Right atrium auricular region (tissue), 2 donors: ENCODE data around the gene PIK3R3. TPM values are rescaled to one million over a fixed set of nuclear protein-coding genes. Genes with fewer than 3 reads are reported as not detected.

Experiments used
- DNase-seq: peaks from one replicate; pipeline ENCODE4 v3.0.0-alpha.2; 2019; ENCODE audit warnings: low spot score
- H3K27ac ChIP-seq, 2 donors: fragments of 200-600 bp; sonication (generic); 1 replicate in 1 of 2; 2 replicates in 1 of 2; pipeline ENCODE4 v1.5.1; 2016 to 2019
- H3K27me3 ChIP-seq, 2 donors: fragments of 200-600 bp; sonication (generic); one replicate each; pipeline versions ENCODE4 v1.5.1 to v1.6.0; 2017 to 2019
- H3K36me3 ChIP-seq: fragments of 200-600 bp; sonication (generic); one replicate; pipeline ENCODE4 v1.5.1; 2016
- H3K4me1 ChIP-seq, 2 donors: fragments of 200-600 bp; sonication (generic); one replicate each; pipeline versions ENCODE4 v1.5.1 to v1.6.0; 2017 to 2019
- H3K4me3 ChIP-seq, 2 donors: fragments of 200-600 bp; sonication (generic); 1 replicate in 1 of 2; 2 replicates in 1 of 2; pipeline ENCODE4 v1.5.1; 2017 to 2019; ENCODE audit warnings: mild to moderate bottlenecking in 1 of 2, moderate library complexity in 1 of 2
- H3K9me3 ChIP-seq, 2 donors: fragments of 200-600 bp; sonication (generic); one replicate each; pipeline ENCODE4 v1.5.1; 2019
- total RNA-seq, 2 donors: library from RNA; depleted of rRNA; stranded (reverse); fragments of >200 nt; gene quantifications; one replicate each; pipeline ENCODE4 v1.1.0, GENCODE V29; 2016
- TF ChIP-seq, protein P1 (sequence below), 2 donors: fragments of 200-600 bp; sonication (generic); IDR thresholded peaks; one replicate each; pipeline ENCODE4 v1.5.1; 2019; ENCODE audit warnings: antibody characterized with exemption in 2 of 2

Gene PIK3R3
- total RNA-seq, 2 donors from 2014 or later: 24.3 to 35.3 TPM

DNA sequence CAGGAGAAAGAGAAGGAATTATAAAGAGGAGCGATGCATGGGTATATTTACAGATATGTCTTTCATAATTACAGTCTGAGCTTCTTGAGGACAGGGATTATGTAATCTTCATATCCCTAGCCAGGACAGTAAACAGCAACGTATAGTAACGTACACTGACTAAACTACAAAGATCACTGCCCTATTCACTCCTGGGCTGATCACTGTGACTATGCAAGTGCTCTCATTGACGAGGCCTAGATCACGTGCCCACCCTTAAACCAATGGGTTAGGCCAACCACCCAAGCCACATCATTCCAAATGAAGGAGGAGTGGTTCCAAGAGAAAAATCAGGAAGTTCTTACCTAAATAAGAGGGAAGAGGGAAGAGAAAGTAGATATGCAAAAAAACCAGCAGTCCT lies 18.5 kb downstream of the PIK3R3 start:
- peaks cover 0 to 45% of the 10 kb centered on the region in 2 donors for H3K4me1 ChIP-seq
- H3K4me3 ChIP-seq: no peak overlapping the region
- DNase-seq: no peak

DNA sequence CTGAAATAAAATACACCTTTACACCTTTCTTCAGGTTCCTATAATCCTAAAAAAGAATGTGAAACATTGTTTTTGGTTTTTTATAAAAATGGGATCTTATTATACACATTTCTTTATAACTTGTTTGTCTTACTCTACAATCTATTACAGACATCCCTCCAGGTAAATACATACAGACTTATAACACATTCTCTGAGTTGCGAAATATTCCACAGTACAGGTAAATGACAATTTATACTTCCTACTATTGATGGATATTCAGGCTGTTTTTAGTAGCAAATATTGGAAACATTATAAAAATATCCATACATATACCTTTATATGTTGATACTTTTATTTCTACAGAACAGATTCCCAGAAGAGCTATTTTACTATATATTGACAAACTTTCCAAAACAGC lies 20.3 kb downstream of the PIK3R3 start:
- Histone ChIP-seq H3K36me3 (no peaks in the 10 kb centered on the region), H3K9me3 (no peaks in the 10 kb centered on the region), H3K27ac (no peak overlapping the region), H3K4me3 (no peak overlapping the region), H3K4me1 (peaks cover 0 to 35% of the 10 kb centered on the region in 2 donors), H3K27me3 (no peaks in the 10 kb centered on the region)
- TF ChIP-seq, protein P1, sequence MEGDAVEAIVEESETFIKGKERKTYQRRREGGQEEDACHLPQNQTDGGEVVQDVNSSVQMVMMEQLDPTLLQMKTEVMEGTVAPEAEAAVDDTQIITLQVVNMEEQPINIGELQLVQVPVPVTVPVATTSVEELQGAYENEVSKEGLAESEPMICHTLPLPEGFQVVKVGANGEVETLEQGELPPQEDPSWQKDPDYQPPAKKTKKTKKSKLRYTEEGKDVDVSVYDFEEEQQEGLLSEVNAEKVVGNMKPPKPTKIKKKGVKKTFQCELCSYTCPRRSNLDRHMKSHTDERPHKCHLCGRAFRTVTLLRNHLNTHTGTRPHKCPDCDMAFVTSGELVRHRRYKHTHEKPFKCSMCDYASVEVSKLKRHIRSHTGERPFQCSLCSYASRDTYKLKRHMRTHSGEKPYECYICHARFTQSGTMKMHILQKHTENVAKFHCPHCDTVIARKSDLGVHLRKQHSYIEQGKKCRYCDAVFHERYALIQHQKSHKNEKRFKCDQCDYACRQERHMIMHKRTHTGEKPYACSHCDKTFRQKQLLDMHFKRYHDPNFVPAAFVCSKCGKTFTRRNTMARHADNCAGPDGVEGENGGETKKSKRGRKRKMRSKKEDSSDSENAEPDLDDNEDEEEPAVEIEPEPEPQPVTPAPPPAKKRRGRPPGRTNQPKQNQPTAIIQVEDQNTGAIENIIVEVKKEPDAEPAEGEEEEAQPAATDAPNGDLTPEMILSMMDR (IDR thresholded peaks at IDR 0.05): no peak
- DNase-seq: no peak

More for the DNA sequence above, 18.5 kb downstream of the PIK3R3 start:
- Histone ChIP-seq H3K27me3 (no peaks in the 10 kb centered on the region), H3K27ac (no peak overlapping the region), H3K36me3 (no peaks in the 10 kb centered on the region), H3K9me3 (no peaks in the 10 kb centered on the region)
- TF ChIP-seq, protein P1 (IDR thresholded peaks at IDR 0.05): no peak

DNA sequence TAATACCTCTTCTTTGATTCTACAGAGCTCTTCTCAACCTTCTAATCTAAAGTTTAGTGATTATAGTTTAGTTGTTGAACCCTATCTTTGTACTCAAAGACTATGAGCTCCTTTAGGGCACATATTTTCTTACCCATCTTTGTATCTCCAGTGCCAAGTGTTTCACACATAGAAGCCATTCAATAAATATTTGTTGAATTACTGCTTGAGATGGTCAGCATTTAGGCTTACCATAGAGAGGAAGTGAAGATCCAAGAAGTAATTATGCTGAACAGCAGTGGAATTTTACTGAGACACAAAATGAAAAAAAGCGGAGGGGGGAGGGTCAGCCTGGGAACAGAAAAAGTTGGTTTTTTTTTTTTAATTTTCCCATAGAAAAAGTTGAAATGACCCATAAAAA lies 21.9 kb downstream of the PIK3R3 start:
- Histone ChIP-seq H3K9me3 (no peaks in the 10 kb centered on the region), H3K4me1 (peaks cover 0 to 33% of the 10 kb centered on the region in 2 donors), H3K4me3 (no peak overlapping the region), H3K27me3 (no peaks in the 10 kb centered on the region), H3K27ac (no peak overlapping the region), H3K36me3 (no peaks in the 10 kb centered on the region)
- TF ChIP-seq, protein P1 (IDR thresholded peaks at IDR 0.05): no peak
- no peak for DNase-seq

DNA sequence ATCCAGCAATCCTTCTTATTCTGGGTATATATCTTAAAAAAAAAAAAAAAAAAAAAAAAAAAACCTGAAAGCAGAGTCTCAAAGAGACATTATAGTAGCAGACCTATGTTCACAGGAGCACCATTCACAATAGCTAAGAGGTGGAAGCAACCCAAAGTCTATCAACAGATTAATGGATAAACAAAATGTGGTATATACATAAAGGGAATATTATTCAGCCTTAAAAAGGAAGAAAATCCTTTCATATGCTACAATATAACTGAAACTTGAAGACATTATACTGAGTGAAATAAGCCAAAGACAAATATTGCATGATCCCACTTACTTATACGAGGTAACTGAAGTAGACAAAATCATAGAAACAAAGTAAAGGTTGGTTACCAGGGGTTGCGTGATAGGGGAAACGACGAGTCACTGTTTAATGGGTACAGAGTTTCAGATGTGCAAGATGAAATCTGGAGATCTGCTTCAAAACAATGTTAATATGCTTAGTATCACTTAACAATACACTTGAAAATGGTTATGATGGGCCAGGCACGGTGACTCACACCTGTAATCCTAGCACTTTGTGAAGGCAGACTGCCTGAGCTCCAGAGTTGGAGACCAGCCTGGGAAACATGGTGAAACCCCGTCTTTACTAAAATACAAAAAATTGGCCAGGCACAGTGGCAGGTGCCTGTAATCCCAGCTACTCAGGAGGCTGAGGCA lies 29.5 kb downstream of the PIK3R3 start:
- H3K9me3 ChIP-seq: peaks cover 0 to 4% of the 10 kb centered on the region in 2 donors
- H3K36me3 ChIP-seq: no peaks in the 10 kb centered on the region
- no peaks in the 10 kb centered on the region for H3K4me1 ChIP-seq
- no peak for DNase-seq
- no peaks in the 10 kb centered on the region for H3K27me3 ChIP-seq
- H3K4me3 ChIP-seq: no peak overlapping the region
- no peak overlapping the region for H3K27ac ChIP-seq
- TF ChIP-seq, protein P1 (IDR thresholded peaks at IDR 0.05): no peak

DNA sequence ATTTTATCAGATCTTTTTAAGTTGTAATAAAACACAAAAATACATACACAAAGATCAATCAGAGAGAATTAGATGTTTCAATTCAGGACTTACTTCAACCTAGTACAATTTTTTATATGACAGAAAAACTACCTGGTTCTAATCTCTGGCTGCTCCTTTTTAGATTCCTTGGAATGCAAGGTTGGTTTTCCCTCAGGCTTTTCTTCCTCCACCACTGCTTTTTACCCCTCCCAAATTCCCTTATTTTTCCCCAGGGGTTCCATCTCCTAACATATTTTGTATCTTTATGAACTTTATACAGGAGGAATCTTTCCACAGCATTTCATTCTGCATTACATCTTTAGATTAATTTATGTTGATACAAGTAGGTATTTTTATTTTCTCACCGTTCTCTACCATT lies 33.2 kb downstream of the PIK3R3 start:
- H3K27me3 ChIP-seq: no peaks in the 10 kb centered on the region
- peaks cover 0 to 6% of the 10 kb centered on the region in 2 donors for H3K4me1 ChIP-seq
- TF ChIP-seq, protein P1 (IDR thresholded peaks at IDR 0.05): no peak
- no peaks in the 10 kb centered on the region for H3K36me3 ChIP-seq
- H3K27ac ChIP-seq: no peak overlapping the region
- H3K9me3 ChIP-seq: peaks cover 0 to 4% of the 10 kb centered on the region in 2 donors
- no peak for DNase-seq
- H3K4me3 ChIP-seq: no peak overlapping the region
